GM21390 (cell line): Measurements from ENCODE around the gene REEP6.

Experiments used
- ATAC-seq: cut with Tn5 transposase; IDR thresholded peaks from one replicate; pipeline ENCODE4 v1.9.1; 2021; ENCODE audit not compliant: unreplicated experiment

Gene REEP6

GRCh38 chr19:1456121-1456900 is 34.7 kb upstream of the REEP6 start:
- no peak for ATAC-seq

DNA sequence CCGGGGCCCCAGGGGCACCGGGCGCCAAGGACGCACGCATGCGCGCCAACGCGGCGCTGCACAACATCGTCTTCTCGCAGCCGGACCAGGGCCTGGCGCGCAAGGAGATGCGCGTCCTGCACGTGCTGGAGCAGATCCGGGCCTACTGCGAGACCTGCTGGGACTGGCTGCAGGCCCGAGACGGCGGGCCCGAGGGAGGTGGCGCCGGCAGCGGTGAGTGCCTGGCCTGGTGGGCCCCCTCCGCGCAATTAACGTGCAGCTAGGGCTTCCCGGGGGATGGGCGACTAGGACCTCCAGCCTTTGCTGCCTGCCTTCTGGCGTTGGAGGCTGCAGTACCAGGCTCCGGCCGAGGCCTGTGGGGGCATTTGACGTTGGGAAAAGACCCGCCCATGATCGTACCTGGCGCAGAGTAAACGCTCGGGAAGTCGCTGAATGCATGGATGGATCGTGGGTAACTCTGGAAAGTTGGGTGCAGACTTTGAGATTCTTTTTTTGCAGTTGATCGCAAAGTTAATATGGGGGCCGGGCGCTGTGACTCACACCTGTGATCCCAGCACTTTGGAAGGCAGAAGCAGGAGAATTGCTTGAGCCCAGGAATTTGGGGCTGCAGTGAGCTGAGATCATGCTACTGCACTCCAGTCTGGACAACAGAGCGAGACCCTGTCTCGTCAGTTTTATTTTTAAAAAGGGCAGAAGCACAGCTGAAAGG is 33.8 kb upstream of the REEP6 start:
- ATAC-seq: no peak

DNA sequence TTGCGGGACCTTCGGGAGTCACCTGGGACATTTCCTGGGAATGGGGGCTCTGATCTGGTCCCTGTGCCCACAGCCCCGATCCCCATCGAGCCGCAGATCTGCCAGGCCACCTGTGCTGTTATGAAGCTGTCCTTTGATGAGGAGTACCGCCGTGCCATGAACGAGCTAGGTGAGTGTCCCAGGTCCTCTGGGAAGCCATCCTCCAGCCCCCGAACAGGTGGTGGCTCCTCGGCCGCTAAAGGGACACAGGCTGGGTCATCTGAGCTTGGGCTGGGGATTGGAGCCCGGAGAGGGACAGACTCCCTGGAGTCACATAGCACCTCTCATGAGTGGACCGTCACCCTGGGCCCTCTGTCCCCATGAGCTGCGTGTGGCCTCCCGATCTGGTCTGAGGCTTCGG is 33.1 kb upstream of the REEP6 start:
- ATAC-seq: no peak

DNA sequence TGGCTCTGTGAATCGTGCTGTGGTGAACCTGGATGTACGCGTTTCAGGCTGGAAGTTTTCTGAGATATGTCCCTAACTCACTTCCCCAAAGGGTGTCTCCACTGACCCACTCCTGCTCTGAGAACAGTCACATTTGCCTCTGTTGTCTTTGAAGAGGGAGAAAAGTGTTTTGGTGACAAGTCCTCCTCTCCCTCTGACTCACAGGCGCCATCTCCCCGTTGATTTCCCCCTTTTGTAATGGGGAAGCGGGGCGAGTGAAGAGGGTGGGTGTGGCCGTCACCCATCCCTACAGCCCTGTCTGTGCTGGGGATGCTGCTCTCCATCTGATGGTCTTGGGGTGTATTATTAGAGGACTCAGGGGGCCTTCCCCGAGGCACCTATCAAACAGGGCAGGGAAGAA is 31.5 kb upstream of the REEP6 start:
- no peak for ATAC-seq

DNA sequence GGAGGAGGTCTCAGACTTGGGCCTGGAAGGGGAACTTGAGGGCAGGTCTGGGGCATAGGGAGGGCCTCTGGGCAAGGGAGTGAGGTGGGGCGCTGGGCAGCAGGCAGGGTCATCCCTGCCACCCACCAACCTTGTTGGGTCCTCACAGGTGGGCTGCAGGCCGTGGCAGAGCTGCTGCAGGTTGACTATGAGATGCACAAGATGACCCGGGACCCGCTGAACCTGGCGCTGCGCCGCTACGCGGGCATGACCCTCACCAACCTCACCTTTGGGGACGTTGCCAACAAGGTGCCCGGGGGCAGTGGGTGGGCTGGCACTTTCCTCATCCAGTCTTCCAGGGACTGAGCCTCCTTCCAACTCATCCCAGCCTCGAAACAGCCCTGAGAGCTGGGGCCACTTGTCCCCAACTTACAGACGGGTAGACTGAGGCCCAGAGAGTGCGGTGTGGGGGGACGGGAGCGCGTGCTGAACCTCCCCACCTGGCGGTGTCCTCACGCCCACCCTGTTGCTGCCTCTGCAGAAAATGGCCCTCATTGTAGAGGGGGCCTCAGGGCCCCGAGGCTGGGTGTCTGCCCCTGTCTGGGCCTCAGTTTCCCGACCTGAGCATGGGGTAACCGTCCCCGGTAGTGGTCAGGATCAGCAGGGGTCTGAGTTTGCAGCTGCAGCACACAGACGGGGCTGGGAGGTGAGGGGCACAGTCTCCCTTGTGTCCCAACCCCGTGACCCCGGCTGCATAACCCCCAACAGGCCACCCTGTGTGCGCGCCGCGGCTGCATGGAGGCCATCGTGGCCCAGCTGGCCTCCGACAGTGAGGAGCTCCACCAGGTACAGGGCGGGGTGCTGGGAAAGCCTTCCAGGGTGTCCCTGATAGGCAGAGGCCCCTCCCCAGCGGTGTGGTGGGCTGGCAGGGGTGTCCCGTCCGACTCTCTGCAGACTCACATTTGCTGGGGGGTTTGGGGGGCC is 30.7 kb upstream of the REEP6 start:
- no peak for ATAC-seq

GRCh38 chr19:1461862-1462261 is 29.1 kb upstream of the REEP6 start:
- ATAC-seq: no peak

DNA sequence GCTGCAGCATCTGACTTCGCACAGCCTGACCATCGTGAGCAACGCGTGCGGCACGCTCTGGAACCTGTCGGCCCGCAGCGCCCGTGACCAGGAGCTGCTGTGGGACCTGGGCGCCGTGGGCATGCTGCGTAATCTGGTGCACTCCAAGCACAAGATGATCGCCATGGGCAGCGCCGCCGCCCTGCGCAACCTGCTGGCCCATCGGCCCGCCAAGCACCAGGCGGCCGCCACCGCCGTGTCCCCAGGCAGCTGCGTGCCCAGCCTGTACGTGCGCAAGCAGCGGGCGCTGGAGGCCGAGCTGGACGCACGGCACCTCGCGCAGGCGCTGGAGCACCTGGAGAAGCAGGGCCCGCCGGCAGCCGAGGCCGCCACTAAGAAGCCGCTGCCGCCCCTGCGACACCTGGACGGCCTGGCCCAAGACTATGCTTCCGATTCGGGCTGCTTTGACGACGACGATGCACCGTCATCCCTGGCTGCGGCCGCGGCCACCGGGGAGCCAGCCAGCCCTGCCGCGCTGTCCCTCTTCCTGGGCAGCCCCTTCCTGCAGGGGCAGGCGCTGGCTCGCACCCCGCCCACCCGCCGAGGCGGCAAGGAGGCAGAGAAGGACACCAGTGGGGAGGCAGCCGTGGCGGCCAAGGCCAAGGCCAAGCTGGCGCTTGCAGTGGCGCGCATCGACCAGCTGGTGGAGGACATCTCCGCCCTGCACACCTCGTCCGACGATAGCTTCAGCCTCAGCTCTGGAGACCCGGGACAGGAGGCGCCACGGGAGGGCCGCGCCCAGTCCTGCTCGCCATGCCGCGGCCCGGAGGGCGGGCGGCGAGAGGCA is 25.6 kb upstream of the REEP6 start:
- no peak for ATAC-seq

- no peak for ATAC-seq
Measured at GRCh38 chr19:1466018-1466460, 24.9 kb upstream of the REEP6 start.

DNA sequence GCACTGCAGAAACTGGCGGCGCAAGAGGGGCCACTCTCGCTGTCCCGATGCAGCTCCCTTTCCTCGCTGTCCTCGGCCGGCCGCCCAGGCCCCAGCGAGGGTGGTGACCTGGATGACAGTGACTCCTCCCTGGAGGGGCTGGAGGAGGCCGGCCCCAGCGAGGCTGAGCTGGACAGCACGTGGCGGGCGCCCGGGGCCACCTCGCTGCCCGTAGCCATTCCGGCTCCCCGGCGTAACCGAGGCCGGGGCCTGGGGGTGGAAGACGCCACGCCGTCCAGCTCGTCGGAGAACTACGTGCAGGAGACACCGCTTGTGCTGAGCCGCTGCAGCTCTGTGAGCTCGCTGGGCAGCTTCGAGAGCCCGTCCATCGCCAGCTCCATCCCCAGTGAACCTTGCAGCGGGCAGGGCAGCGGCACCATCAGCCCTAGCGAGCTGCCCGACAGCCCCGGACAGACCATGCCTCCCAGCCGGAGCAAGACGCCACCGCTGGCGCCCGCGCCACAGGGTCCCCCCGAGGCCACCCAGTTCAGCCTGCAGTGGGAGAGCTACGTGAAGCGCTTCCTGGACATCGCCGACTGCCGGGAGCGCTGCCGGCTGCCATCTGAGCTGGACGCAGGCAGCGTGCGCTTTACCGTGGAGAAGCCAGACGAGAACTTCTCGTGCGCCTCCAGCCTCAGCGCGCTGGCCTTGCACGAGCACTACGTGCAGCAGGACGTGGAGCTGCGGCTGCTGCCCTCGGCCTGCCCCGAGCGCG is 24.3 kb upstream of the REEP6 start:
- ATAC-seq: no peak

DNA sequence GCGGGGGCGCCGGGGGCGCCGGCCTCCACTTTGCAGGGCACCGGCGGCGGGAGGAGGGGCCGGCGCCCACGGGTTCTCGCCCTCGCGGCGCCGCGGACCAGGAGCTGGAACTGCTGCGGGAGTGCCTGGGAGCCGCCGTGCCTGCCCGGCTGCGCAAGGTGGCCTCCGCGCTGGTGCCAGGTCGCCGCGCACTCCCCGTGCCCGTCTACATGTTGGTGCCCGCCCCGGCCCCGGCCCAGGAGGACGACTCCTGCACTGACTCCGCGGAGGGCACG is 23.8 kb upstream of the REEP6 start:
- no peak for ATAC-seq

DNA sequence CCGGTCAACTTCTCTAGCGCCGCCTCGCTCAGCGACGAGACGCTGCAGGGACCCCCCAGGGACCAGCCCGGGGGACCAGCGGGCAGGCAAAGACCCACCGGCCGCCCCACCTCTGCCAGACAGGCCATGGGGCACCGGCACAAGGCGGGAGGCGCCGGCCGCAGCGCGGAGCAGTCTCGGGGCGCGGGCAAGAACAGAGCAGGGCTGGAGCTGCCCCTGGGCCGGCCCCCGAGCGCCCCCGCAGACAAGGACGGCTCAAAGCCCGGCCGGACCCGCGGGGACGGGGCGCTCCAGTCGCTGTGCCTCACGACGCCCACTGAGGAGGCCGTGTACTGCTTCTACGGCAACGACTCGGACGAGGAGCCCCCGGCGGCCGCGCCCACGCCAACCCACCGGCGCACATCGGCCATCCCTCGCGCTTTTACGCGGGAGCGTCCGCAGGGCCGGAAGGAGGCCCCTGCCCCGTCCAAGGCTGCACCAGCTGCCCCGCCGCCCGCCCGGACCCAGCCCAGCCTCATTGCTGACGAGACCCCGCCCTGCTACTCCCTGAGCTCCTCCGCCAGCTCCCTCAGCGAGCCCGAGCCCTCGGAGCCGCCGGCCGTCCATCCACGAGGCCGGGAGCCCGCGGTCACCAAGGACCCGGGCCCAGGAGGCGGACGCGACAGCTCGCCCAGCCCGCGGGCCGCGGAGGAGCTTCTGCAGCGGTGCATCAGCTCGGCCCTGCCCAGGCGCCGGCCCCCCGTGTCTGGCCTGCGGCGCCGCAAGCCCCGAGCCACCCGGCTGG is 23.3 kb upstream of the REEP6 start:
- no peak for ATAC-seq

GRCh38 chr19:1468274-1468820 is 22.6 kb upstream of the REEP6 start:
- no peak for ATAC-seq

DNA sequence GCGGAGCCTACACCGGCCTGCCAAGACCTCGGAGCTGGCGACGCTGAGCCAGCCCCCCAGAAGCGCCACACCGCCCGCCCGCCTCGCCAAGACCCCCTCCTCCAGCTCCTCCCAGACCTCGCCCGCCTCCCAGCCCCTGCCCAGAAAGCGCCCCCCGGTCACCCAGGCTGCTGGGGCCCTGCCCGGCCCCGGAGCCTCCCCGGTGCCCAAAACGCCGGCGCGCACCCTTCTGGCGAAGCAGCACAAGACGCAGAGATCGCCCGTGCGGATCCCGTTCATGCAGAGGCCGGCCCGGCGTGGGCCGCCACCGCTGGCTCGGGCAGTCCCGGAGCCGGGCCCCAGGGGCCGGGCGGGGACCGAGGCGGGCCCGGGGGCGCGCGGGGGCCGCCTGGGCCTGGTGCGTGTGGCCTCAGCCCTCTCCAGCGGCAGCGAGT is 22.1 kb upstream of the REEP6 start:
- ATAC-seq: no peak

DNA sequence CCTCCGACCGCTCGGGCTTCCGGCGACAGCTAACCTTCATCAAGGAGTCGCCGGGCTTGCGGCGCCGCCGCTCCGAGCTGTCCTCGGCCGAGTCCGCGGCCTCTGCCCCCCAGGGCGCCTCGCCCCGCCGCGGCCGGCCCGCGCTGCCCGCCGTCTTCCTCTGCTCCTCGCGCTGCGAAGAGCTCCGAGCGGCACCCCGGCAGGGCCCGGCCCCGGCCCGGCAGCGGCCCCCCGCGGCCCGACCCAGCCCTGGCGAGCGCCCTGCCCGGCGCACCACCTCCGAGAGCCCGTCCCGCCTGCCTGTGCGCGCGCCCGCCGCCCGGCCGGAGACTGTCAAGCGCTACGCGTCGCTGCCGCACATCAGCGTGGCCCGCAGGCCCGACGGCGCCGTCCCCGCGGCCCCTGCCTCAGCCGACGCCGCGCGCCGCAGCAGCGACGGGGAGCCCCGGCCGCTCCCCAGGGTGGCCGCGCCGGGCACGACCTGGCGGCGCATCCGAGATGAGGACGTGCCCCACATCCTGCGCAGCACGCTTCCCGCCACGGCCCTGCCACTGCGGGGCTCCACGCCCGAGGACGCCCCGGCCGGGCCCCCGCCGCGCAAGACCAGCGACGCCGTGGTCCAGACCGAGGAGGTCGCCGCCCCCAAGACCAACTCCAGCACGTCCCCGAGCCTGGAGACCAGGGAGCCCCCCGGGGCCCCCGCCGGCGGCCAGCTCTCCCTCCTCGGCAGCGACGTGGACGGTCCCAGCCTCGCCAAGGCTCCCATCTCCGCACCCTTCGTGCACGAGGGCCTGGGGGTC is 21.5 kb upstream of the REEP6 start:
- ATAC-seq: no peak

DNA sequence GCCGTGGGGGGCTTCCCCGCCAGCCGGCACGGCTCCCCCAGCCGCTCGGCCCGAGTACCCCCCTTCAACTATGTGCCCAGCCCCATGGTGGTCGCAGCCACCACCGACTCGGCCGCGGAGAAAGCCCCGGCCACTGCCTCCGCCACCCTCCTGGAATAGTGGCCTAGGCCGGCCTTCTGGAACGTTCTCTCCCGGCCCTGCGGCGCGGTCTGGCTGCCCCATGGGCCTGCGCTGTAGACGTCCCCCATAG is 21.0 kb upstream of the REEP6 start:
- ATAC-seq: no peak

DNA sequence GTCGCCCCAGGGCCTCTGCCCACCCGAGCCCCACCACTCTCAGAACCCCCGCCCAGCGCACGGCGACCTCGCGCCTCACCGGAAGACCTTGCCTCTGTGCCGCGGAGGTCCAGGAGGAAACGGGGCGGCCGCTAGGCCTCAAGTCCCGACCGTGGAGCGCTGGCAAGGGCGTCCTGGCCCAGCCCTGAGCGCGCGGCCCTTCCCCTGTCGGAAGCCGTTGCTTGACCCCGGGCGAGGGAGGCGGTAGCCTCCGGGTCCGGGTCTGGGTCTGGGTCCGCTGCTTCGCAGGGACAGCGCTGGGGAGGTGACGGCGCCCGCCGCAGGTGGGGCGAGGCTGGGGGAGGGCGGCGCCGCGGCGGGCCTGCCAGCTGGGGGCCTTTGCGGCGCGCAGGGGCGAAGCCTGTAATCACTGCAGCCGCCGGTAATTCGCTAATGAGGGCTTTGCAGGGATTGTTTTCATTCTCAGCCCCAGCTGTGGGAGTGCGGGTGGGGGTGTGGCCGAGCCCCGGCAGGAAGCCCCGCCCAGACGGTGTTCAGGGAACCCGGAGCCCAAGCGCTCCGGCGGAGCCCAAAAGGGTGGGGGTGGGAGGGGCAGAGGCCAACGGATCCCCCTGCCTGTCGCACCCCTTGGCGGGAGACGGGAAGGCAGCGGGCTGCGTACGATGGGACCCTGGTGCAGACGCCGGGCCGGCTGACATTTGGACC is 20.5 kb upstream of the REEP6 start:
- no peak for ATAC-seq

DNA sequence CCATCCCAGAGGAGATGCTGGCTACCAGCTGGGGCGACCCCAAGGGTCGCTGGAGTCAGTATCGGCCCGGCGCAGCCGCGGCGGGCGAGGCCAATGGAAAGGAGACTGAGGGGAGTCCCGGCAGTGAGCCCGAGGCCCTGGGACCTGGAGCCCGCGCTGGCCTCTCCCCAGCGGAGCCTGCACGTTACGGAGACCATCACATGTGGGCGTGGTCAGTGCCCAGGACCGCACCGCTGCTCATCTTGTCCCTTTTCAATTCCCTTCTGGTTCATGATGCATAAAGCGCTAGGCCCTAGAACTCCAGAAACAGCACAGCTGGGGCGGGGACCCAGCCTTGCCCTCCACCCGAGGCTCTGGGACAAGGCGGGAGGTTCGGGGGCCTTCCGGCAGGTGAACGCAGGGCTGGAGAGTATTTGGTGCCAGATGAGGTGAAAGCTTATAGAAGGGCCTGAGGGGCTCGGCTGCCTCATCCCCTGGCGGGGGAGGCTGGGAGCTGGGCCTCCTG is 19.9 kb upstream of the REEP6 start:
- no peak for ATAC-seq
